Measurements from ENCODE around the gene ACSL1. TPM values are rescaled to one million over a fixed set of nuclear protein-coding genes. Genes with fewer than 3 reads are reported as not detected.
"Not testable (repeated sequence)": the region's sequence is repeated elsewhere in the genome, so short reads cannot be mapped to it uniquely, and the experiment has no call there.

The ACSL1 gene
- polyA plus RNA-seq (2013, experiment 1 of 2; ENCODE audit: insufficient read length): 12.9 TPM
- 12.1 TPM for polyA plus RNA-seq (2013, experiment 2 of 2; ENCODE audit: insufficient read length)

- peak; percentile 73 for DNase-seq
These were observed at the start of gene ACSL1 for GRCh38 chr4:184825896-184826690. TSS of gene ACSL1 (minus strand) at chr4:184825968. CDS start at chr4:184803514, 22,454 bp downstream.

- no peak for DNase-seq
These were observed 47.3 kb upstream of the ACSL1 start for GRCh38 chr4:184873054-184873453.

GRCh38 chr4:184870718-184871117 is 45.0 kb upstream of the ACSL1 start:
- DNase-seq: no peak

GRCh38 chr4:184868623-184869022 is 42.9 kb upstream of the ACSL1 start:
- no peak for DNase-seq

- DNase-seq: no peak
These were observed 38.1 kb upstream of the ACSL1 start for GRCh38 chr4:184863916-184864315.

- no peak for DNase-seq
These were observed 35.3 kb upstream of the ACSL1 start for GRCh38 chr4:184861047-184861446.

GRCh38 chr4:184860018-184860779 is 34.4 kb upstream of the ACSL1 start:
- DNase-seq: no peak

- DNase-seq: no peak
These were observed 31.8 kb upstream of the ACSL1 start for GRCh38 chr4:184857441-184858121.

- DNase-seq: no peak
These were observed 30.5 kb upstream of the ACSL1 start for GRCh38 chr4:184856277-184856609.

GRCh38 chr4:184854673-184855072 is 28.9 kb upstream of the ACSL1 start:
- DNase-seq: no peak

- no peak for DNase-seq
These were observed 27.7 kb upstream of the ACSL1 start for GRCh38 chr4:184853436-184853835.

- no peak for DNase-seq
These were observed 26.1 kb upstream of the ACSL1 start for GRCh38 chr4:184851886-184852285.

GRCh38 chr4:184851200-184851541 is 25.4 kb upstream of the ACSL1 start:
- DNase-seq: no peak

- no peak for DNase-seq
These were observed 24.8 kb upstream of the ACSL1 start for GRCh38 chr4:184850431-184851199.

- DNase-seq: no peak
These were observed 24.2 kb upstream of the ACSL1 start for GRCh38 chr4:184850018-184850417.

GRCh38 chr4:184849185-184849584 is 23.4 kb upstream of the ACSL1 start:
- DNase-seq: no peak

GRCh38 chr4:184848510-184848909 is 22.7 kb upstream of the ACSL1 start:
- DNase-seq: no peak

GRCh38 chr4:184846531-184846930 is 20.8 kb upstream of the ACSL1 start:
- DNase-seq: no peak

- peak; percentile 49 for DNase-seq
These were observed 19.7 kb upstream of the ACSL1 start for GRCh38 chr4:184845367-184846021.

- no peak for DNase-seq
These were observed 19.0 kb upstream of the ACSL1 start for GRCh38 chr4:184844742-184845141.

- no peak for DNase-seq
These were observed 18.3 kb upstream of the ACSL1 start for GRCh38 chr4:184843984-184844554.

GRCh38 chr4:184839075-184839399 is 13.3 kb upstream of the ACSL1 start:
- DNase-seq: not testable (repeated sequence)
